Muscle layer of duodenum (tissue), 2 donors: ENCODE results near the gene CEPT1.
A peak's percentile ranks its signal among the peaks of the same experiment; 100 is the strongest.
"Not testable (repeated sequence)": the region's sequence is repeated elsewhere in the genome, so short reads cannot be mapped to it uniquely, and the experiment has no call there.

ENCODE experiments used
- H3K27ac ChIP-seq: one replicate; pipeline ENCODE4 v1.7.0; 2013; ENCODE audit warnings: mild to moderate bottlenecking, low read length
- H3K27me3 ChIP-seq: one replicate; pipeline ENCODE4 v1.7.0; 2013; ENCODE audit warnings: low read depth, mild to moderate bottlenecking, control low read depth, low read length
- H3K36me3 ChIP-seq, 2 donors: one replicate each; pipeline ENCODE4 v1.7.0; 2013; ENCODE audit warnings: low read length in 2 of 2, control low read depth in 1 of 2, mild to moderate bottlenecking in 1 of 2; ENCODE audit not compliant: insufficient read depth in 2 of 2, control insufficient read depth in 1 of 2
- H3K4me1 ChIP-seq, 2 donors: one replicate each; pipeline ENCODE4 v1.7.0; 2013; ENCODE audit warnings: low read length in 2 of 2, mild to moderate bottlenecking in 2 of 2, control low read depth in 1 of 2, moderate library complexity in 1 of 2; ENCODE audit not compliant: insufficient read depth in 2 of 2, control insufficient read depth in 1 of 2
- H3K4me3 ChIP-seq, 2 donors: one replicate each; pipeline ENCODE4 v1.7.0; 2013; ENCODE audit warnings: low read length in 2 of 2, low read depth in 1 of 2, mild to moderate bottlenecking in 1 of 2
- H3K9me3 ChIP-seq, 2 donors: one replicate each; pipeline ENCODE4 v1.7.0; 2013; ENCODE audit warnings: low read length in 2 of 2, control low read depth in 1 of 2, mild to moderate bottlenecking in 1 of 2; ENCODE audit not compliant: control insufficient read depth in 1 of 2
- donor health status: healthy.

Gene CEPT1

DNA sequence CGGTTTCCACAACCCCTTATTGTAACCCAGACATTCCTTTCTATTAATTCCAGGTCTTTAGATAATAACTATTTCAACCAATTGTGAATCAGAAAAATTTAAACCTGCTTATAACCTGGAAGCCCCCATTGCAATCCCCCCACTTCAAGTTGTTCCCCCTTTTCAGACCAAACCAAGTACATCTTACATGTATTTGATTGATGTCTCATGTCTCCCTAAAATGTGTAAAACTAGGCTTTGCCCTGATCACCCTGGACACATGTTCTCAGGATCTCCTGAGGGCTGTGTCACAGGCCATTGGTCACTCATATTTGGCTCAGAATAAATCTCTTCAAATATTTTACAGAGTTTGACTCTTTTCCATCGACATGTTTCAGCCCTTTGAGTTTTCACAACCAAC is 75.3 kb downstream of the CEPT1 start:
- not testable (repeated sequence) for H3K27ac ChIP-seq, H3K27me3 ChIP-seq, H3K4me1 ChIP-seq, H3K9me3 ChIP-seq, H3K4me3 ChIP-seq, H3K36me3 ChIP-seq

DNA sequence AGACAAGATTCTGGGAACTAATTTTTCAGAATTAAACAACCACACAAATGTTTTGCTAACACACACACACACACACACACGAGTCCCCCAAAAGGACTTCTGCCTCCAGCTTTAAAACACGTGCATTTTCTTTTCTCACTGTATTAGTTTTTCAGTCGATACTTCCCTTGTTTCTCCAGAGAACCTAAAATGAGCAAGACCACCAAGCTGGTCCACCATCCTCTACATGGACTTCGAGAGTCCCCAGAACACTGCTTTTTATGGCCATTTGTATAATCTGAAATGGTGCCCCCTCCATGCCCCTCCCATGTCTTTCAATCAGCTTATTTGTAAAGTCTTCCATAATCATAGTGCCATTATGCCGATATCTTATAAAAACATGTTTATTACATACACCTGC is 76.7 kb downstream of the CEPT1 start:
- H3K4me3 ChIP-seq: no peak overlapping the region
- H3K27me3 ChIP-seq: no peaks in the 10 kb centered on the region
- H3K27ac ChIP-seq: no peak overlapping the region
- no peaks in the 10 kb centered on the region for H3K36me3 ChIP-seq
- no peaks in the 10 kb centered on the region for H3K9me3 ChIP-seq
- H3K4me1 ChIP-seq: peaks cover 0 to 8% of the 10 kb centered on the region in 2 donors

DNA sequence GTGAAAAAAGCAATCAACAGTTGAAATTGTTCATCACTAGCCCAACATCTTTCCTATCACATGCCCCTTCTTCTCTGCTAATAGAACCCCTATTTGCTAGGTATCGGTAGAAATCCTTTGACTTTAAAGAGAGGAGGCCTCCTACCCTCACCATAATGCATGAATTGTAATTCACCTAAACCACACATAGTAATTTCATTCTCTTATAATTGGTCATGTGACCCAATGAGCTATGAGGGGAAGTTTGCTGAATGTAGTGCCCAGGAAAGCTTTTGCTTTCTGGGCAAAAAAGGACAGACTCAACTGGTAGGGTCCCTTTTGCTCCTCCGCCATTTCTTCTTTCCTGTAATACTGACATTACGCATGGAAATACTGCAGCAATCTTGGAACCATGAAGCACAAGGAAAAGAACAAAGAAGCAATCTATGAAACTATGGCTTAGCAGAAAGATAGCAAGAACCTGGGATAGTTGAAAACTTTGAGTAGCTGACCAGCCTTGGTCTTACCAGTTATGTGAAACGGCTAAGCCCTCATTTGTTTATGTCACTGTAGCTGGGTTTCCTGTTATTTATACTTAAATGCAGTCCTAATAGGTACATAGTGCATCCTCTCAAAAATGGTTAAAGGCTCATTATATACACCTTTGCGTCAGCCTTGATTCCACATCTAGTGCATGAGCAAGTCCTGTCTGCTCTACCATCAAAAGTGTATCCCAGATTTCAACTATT is 77.3 kb downstream of the CEPT1 start:
- Histone ChIP-seq H3K4me3 (no peak overlapping the region), H3K9me3 (no peaks in the 10 kb centered on the region), H3K36me3 (no peaks in the 10 kb centered on the region), H3K27ac (no peak overlapping the region), H3K4me1 (peaks cover 0 to 13% of the 10 kb centered on the region in 2 donors), H3K27me3 (no peaks in the 10 kb centered on the region)

DNA sequence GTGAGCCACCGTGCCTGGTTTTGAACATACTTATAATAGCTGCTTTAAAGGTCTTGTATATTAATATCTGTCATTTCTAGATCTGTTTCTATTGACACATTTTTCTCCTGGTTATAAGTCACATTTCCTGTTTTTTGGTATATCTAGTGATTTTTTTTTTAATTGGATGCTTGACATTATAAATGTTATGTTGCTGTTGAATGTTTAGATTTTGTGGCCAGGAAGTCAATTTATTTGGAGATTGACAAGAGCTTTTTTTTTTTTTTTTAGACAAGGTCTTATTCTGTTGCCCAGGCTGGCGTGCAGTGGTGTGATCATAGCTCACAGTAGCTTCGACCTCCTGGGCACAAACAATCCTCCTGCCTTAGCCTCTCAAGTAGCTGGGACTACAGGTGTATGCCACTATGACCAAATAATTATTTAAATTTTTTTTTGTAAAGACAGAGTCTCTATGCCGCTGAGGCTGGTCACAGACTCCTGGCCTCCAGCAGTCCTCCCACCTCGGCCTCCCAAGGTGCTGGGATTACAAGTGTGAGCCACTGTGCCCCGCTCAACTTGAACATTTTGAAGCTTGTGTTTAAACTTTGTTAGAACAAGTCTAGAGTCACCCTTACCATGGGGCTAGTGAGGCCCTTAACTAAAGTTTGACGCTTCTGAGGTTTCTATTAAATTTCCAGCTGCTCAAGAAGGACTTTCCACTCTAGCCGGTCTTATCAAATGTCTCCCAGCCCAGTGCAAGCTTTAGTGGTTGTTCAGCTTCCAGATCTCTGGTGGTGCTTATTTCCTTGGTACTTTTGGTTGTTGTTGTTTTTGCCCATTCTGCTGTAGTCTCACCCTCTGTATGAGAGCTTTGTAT is 78.9 kb downstream of the CEPT1 start:
- H3K27me3 ChIP-seq: no peaks in the 10 kb centered on the region
- H3K9me3 ChIP-seq: no peaks in the 10 kb centered on the region
- peaks cover 8 to 18% of the 10 kb centered on the region in 2 donors for H3K4me1 ChIP-seq
- no peak overlapping the region for H3K4me3 ChIP-seq
- no peak overlapping the region for H3K27ac ChIP-seq
- H3K36me3 ChIP-seq: no peaks in the 10 kb centered on the region

DNA sequence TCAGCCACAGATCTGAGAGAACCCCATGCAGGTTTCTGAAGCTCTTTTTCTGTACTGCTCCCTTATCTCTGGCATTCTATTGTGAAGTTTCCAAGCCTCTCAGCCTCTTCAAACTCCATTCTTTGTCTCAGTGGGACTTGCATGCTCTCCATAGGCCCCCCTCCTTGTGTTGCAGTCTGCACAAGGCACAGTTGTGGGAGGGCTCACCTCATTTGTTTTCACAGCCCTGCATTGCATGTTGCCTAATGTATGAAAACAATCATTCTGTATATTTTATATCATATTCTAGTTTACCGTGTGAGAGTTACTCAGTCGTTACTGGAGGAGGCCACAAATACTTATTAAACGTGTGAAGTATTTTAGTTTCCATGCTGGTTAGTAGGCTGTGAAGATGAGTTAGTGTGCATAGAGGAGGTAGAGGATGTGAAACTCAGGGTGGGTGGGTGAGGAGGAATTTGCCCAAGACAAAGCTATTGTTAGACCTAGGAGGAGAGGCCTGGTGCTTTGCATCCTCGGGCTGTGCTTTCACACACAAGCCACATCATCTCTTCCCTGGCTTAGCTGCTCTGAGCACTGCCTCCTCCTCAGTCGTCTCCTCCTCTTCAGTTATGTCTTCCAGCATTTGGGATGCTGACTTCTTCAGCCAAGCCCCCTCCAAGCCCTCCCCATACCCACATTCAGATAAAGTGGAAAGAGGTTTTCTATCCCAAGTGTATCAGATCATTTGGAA is 79.7 kb downstream of the CEPT1 start:
- no peaks in the 10 kb centered on the region for H3K36me3 ChIP-seq
- no peaks in the 10 kb centered on the region for H3K27me3 ChIP-seq
- H3K4me3 ChIP-seq: no peak overlapping the region
- peaks cover 8 to 18% of the 10 kb centered on the region in 2 donors for H3K4me1 ChIP-seq
- H3K9me3 ChIP-seq: no peaks in the 10 kb centered on the region
- no peak overlapping the region for H3K27ac ChIP-seq

DNA sequence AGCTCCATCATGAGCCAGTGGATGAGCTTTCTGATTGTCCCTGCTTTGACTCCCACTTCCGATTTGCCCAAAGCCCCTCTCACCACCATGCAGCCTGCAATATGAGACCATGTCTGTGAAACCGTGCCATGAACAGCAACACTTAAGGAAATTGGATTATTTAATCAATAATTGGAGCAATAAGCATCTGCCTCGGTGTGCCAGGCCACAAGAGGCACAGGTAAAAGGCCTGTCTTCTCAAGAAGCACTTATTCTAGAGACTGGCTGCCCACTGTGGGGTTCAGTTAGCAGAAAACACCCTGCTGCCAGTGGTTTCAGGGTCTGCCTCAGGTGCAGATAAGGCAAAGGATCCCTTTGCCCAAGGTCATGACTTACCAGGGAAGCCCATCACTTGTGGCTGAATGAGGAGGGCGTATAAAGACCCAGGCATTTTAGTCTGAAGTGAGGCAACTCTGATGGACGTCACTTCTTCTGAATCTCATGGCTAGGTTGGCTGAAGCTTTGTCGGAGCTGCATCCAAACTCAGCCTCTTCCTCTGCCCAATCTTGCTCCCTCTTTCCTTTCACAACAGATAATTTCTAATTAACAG is 80.4 kb downstream of the CEPT1 start:
- no peaks in the 10 kb centered on the region for H3K27me3 ChIP-seq
- no peaks in the 10 kb centered on the region for H3K36me3 ChIP-seq
- no peaks in the 10 kb centered on the region for H3K9me3 ChIP-seq
- peaks cover 8 to 18% of the 10 kb centered on the region in 2 donors for H3K4me1 ChIP-seq
- no peak overlapping the region for H3K4me3 ChIP-seq
- no peak overlapping the region for H3K27ac ChIP-seq

DNA sequence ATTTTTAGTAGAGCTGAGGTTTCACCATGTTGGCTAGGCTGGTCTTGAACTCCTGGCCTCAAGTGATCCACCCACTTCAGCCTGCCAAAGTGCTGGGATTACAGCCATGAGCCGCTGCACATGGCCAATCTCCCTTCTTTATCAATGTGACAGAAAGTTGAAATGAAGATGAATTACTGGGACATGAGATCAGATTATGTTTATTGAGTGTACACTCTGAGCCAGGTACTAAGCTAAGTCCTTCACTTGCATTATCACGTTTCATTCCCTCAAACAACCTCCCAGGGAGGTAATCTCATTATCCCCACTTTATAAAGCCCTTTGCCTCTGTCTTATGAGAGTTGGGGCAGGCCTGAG is 81.2 kb downstream of the CEPT1 start:
- H3K27me3 ChIP-seq: no peaks in the 10 kb centered on the region
- H3K9me3 ChIP-seq: no peaks in the 10 kb centered on the region
- H3K4me3 ChIP-seq: no peak overlapping the region
- no peak overlapping the region for H3K27ac ChIP-seq
- H3K36me3 ChIP-seq: no peaks in the 10 kb centered on the region
- peaks cover 8 to 14% of the 10 kb centered on the region in 2 donors for H3K4me1 ChIP-seq

DNA sequence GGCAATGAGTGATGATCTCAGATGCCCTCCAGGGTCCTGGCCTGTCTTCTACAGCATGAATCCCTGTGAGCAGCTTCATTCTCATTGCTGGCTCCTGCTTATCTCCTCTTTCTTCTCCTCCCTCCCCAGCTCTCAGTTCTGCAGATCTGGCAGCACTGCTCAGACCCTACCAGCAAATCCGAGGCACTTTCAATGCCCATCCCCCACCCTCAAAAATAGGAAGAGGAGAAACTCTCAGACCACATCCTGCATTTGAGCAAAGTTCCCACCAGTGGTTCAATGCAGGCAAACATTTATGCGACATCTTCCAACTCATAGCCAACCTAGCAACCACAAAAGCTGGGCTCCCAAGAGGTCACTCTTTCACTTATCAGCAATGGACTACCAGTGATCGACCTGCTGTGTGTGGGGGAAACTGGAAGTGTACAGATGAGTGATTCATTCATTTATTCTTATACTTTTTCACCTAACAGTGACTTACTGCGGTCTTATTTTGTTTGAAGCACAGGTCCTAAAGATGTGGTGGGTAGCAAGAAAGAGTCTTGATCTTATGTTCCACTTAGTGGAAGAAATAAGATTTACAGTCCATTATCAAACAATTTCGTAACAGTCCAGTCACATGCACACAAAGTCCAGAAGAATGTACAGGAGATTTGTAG is 81.7 kb downstream of the CEPT1 start:
- Histone ChIP-seq H3K27me3 (no peaks in the 10 kb centered on the region), H3K27ac (no peak overlapping the region), H3K9me3 (no peaks in the 10 kb centered on the region), H3K4me1 (peaks cover 8 to 14% of the 10 kb centered on the region in 2 donors), H3K36me3 (no peaks in the 10 kb centered on the region), H3K4me3 (no peak overlapping the region)

DNA sequence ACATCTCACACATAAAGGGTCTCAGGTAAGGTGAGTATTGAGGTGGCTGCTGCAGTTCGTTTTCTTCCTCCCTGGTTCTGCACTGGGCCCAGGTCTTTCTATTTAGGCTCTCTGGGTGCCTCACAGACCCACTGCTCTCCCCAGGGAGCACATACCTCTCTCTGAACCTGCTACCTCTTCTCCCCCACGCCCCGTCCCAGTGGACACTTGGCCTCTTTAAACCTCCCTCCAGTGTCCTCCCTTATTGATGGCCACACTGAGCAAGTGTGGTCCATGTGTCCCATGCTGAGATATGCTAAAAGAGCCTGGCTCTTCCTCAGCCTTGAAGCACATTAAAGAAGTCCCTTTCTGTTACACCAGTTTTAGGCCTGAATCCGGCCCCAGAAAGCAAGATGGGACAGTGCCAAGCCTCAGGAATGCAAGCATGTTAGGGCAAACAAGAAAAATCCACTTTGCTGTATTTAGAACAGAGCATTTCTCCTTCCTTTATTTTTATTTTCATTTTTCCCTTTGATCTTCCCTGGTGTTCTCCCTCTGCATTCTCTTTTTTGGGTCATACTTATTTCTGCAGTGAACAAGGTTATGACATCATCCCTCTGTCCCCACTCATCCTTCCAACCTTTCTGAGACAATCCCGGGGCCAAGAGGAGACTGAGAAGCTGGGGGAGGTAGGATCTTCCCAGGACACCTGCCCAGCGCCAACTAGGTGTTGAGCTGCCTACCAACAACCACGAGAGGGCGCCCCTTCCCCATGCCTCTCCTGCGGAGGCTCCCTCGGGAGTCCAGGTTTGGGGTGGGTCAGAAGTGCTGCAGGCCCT is 82.5 kb downstream of the CEPT1 start:
- H3K9me3 ChIP-seq: no peaks in the 10 kb centered on the region
- peak overlapping the region in 1 of 2 donors; percentile 17 for H3K4me3 ChIP-seq
- H3K27me3 ChIP-seq: no peaks in the 10 kb centered on the region
- H3K27ac ChIP-seq: peak overlapping the region; percentile 2
- peaks cover 8 to 14% of the 10 kb centered on the region in 2 donors for H3K4me1 ChIP-seq
- no peaks in the 10 kb centered on the region for H3K36me3 ChIP-seq

DNA sequence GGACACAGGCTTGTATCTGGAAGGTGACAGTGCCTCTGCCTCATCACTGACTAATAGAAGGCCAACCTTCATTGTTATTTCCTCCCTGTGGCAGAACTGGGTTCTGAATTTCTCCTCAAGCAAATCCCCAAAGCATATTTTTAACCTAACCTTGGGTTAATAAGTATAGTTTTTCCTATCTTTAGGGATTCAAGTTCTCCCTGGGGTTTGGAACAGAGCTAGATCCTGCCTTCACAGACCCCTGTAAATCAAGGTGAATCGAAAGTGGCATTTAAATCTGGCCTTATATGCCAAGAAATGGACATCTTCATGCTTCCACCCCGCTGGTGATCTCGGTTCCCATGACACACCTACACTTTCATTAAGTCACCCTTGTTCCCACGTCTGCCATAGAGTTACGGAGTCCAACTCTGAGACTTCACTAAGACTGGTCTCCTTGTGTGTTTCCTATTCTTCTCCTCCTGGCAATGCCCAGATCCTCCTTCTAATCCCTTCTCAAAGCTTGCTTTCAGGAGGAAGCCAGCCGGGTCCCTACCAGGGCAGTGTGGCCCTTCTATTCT is 83.2 kb downstream of the CEPT1 start:
- Histone ChIP-seq H3K27me3 (no peaks in the 10 kb centered on the region), H3K4me3 (no peak overlapping the region), H3K27ac (no peak overlapping the region), H3K4me1 (peaks cover 8 to 14% of the 10 kb centered on the region in 2 donors), H3K9me3 (no peaks in the 10 kb centered on the region), H3K36me3 (no peaks in the 10 kb centered on the region)
